HG03108 (cell line): ENCODE data around the gene EEF1AKMT2.

ENCODE experiments used
- ATAC-seq: cut with Tn5 transposase; IDR thresholded peaks from one replicate; pipeline ENCODE4 v1.9.1; 2021; ENCODE audit warnings: moderate library complexity; ENCODE audit not compliant: unreplicated experiment

The EEF1AKMT2 gene

GRCh38 chr10:124739119-124739921, 52.4 kb downstream of the EEF1AKMT2 start:
- ATAC-seq, result no peak

GRCh38 chr10:124738441-124738840, 53.2 kb downstream of the EEF1AKMT2 start:
- ATAC-seq, result no peak

- no peak for ATAC-seq
Observed at GRCh38 chr10:124737708-124738107, 54.0 kb downstream of the EEF1AKMT2 start.

DNA sequence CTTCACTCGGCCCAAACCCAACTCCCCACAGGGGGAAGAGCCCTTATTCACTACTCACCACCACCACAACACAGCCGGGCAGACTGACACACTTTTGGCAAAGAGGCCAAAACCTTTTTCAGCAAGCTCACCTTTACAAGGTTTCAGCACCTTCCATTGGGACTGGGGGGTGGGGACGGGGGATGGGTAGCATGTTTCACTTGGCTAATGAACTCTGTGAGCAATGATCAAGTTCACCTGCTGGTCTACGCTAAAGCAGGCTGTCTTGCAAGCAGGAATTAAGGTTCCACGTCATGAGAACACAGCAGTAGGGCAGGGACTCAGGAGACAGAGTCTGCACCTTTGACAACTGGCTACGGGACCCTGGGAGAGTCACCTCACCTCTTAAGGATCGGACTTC, 54.5 kb downstream of the EEF1AKMT2 start:
- ATAC-seq, result no peak

- ATAC-seq, result no peak
Observed at GRCh38 chr10:124736491-124737136, 55.1 kb downstream of the EEF1AKMT2 start.

DNA sequence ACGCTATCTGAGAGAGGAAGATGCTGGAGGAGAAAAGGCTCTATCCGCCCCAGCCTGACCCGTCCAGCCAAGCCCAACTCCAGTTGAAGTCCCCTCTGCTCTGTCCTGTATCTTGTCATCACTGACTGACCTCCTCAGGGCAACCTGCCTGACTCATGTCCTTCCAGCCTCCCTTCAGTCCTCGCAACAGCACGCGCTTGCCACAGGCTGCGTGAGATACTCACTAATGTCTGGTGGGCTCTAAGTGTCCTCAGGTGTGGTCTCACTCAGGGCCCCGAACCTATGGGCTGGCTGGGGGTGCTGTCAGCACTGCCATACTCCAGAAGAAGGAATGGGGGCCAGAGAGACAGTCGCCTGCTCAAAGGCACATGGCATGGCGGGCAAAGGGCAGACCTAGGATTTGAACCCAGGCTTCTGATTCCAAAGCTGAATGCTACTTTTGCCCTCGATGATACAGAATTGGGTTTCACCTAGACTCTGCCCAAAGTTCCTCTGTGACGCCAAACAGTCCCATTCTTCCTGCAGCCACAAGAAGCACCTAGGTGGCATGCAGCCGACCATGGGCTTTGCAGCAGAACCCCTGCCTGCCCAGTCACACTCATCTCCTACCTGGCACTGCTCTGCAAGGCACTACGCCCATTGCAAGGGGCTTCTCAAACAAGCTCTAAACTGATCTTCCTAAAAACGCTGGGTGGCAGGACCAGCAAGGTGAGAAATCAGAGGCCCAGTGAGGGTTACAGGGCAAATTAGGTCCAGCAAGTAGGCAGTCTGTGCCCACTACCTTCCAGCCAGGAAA, 56.0 kb downstream of the EEF1AKMT2 start:
- no peak for ATAC-seq

- ATAC-seq, result no peak
Observed at GRCh38 chr10:124734311-124735166, 57.1 kb downstream of the EEF1AKMT2 start.

GRCh38 chr10:124733571-124734245, 58.0 kb downstream of the EEF1AKMT2 start:
- no peak for ATAC-seq

DNA sequence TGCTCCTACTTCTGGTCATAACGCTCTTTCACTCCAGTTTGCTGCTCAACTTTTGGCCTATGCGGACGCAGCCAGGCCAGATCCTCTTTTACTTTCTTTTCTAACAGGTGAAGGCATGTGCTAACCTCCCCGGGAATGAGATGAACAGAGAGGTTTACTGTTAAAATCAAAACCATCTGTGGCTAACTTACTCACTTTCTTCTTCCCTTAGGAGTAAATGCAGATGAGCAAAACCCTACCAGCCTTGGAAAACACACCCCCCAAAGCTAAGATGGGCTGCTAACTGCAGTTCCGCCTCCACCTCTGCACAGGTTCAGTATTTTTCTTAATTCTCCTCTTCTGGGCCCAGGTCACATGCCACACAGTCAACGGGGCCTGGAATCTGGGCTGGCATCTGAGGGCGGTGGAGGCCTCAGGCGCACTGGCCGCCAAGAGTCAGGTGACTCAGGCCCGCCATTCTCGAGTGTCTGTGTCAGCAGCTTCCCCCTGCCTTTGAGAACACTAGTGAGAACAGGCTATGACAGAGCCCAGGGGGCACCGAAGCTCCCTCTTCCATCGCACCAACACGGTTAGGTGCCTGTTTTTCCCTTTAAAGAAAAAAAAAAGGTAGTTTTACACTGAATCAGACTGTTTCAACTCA, 58.6 kb downstream of the EEF1AKMT2 start:
- ATAC-seq, result peak; percentile 57

GRCh38 chr10:124731551-124731950, 60.1 kb downstream of the EEF1AKMT2 start:
- ATAC-seq, result no peak

- ATAC-seq, result no peak
Observed at GRCh38 chr10:124730790-124731189, 60.9 kb downstream of the EEF1AKMT2 start.

- no peak for ATAC-seq
Observed at GRCh38 chr10:124728830-124729661, 62.6 kb downstream of the EEF1AKMT2 start.

DNA sequence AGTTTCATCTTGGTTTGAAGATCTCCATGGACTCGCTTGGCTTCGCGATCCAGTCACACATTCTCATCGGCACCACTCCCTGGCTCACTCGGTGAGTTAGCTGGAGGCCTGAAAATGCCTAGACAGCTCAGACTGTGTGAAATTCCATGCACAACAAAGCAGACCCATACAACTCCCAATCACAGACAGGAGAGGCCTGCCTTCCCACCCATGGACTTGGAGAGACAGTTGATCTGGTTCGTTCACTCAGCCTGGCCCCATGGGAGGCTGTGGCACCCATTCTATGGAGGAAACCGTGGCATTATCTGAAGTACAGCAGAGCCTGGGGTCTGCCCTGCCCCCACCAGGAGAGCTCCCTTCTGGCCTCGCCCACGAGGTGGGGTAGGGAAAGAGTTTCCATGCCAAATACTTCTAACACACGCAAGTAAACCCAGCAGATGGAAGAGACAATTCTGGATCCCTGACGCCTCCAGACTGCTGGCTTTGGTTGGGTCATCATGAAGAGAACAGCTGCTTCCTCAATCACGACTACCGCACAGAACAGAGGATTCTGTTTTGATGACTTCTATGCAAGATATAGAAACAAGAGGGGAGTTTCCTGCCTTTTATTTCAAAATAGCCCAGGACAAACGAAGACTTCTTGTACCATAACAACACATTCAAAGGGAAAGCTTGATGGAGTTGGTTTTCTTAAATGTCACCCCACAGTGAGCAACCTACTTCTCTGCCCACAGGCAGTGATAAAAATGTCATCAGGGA, 63.4 kb downstream of the EEF1AKMT2 start:
- ATAC-seq, result no peak

- no peak for ATAC-seq
Observed at GRCh38 chr10:124727361-124727960, 64.2 kb downstream of the EEF1AKMT2 start.

- ATAC-seq, result no peak
Observed at GRCh38 chr10:124725791-124726190, 65.9 kb downstream of the EEF1AKMT2 start.

DNA sequence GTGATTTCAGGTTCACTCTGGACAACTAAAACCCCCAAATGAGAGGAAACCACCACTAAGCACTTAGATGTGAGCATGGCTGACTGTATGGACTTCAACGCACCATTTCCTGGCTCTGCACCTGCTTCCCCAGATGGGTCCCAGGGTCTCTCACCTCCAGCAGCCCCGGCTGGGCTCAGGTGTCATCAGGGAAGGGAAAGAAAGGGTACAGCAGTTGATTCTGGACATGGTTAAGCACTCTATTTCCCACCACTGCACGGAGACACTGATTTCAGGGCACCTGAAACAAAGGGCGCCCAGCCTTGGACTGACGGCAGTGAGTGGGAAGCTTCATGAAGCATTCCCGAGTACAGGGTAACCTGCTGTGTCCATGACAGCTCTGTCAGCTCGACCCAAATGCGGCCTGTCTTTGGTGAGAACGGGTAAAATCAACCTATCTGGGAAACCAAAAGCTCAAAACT, 66.5 kb downstream of the EEF1AKMT2 start:
- ATAC-seq, result no peak

GRCh38 chr10:124724279-124725027, 67.2 kb downstream of the EEF1AKMT2 start:
- no peak for ATAC-seq
